Hepatocyte (in vitro differentiated cells): ENCODE results near the gene NEU4. TPM values are rescaled to one million over a fixed set of nuclear protein-coding genes. Genes with fewer than 3 reads are reported as not detected.
"Not testable (repeated sequence)": the region's sequence is repeated elsewhere in the genome, so short reads cannot be mapped to it uniquely, and the experiment has no call there.

Experiments
- DNase-seq: peaks from one replicate; pipeline ENCODE4 v3.0.0-alpha.2; 2016; ENCODE audit warnings: low spot score
- H2AFZ ChIP-seq: fragments of 200-600 bp; sonication (generic); 2 replicates; pipeline ENCODE4 v1.6.0; 2016; ENCODE audit warnings: antibody characterized with exemption, mild to moderate bottlenecking
- H3K27ac ChIP-seq: fragments of 200-600 bp; sonication (generic); 2 replicates; pipeline ENCODE4 v1.5.1; 2016; ENCODE audit warnings: mild to moderate bottlenecking
- H3K27me3 ChIP-seq: fragments of 200-600 bp; sonication (generic); 2 replicates; pipeline ENCODE4 v1.6.1; 2016
- H3K36me3 ChIP-seq: fragments of 200-600 bp; sonication (generic); replicated peaks from 2 replicates; pipeline ENCODE4 v1.5.1; 2016; ENCODE audit warnings: low read depth; ENCODE audit not compliant: insufficient read depth
- H3K4me1 ChIP-seq: fragments of 200-600 bp; sonication (generic); 2 replicates; pipeline ENCODE4 v1.5.1; 2016; ENCODE audit warnings: mild to moderate bottlenecking, moderate library complexity; ENCODE audit not compliant: insufficient read depth
- H3K4me2 ChIP-seq: fragments of 200-600 bp; sonication (generic); 2 replicates; pipeline ENCODE4 v1.6.0; 2016
- H3K4me3 ChIP-seq: fragments of 200-600 bp; sonication (generic); 2 replicates; pipeline ENCODE4 v1.5.1; 2016; ENCODE audit warnings: mild to moderate bottlenecking
- H3K79me2 ChIP-seq: fragments of 200-600 bp; sonication (generic); 2 replicates; pipeline ENCODE4 v1.6.0; 2017; ENCODE audit warnings: mild to moderate bottlenecking
- H3K9me2 ChIP-seq: fragments of 200-600 bp; sonication (generic); replicated peaks from 2 replicates; pipeline ENCODE4 v1.6.0; 2017; ENCODE audit warnings: mild to moderate bottlenecking; ENCODE audit not compliant: insufficient read depth
- H3K9me3 ChIP-seq: fragments of 200-600 bp; sonication (generic); 2 replicates; pipeline ENCODE4 v1.5.1; 2016; ENCODE audit warnings: low read depth, mild to moderate bottlenecking
- H4K20me1 ChIP-seq: fragments of 200-600 bp; sonication (generic); 2 replicates; pipeline ENCODE4 v1.6.0; 2016; ENCODE audit warnings: mild to moderate bottlenecking; ENCODE audit not compliant: insufficient read depth, poor library complexity, severe bottlenecking
- CTCF ChIP-seq: fragments of 200-600 bp; sonication (generic); IDR thresholded peaks from 2 replicates; pipeline ENCODE4 v1.5.1; 2016; ENCODE audit warnings: antibody characterized with exemption, mild to moderate bottlenecking; ENCODE audit not compliant: poor library complexity
- EZH2 ChIP-seq: fragments of 200-600 bp; sonication (generic); IDR thresholded peaks from 2 replicates; pipeline ENCODE4 v1.6.1; 2016; ENCODE audit warnings: antibody characterized with exemption, mild to moderate bottlenecking, borderline replicate concordance
- EZH2phosphoT487 ChIP-seq: fragments of 200-600 bp; sonication (generic); IDR thresholded peaks from one replicate; pipeline ENCODE4 v1.6.1; 2018; ENCODE audit warnings: antibody characterized with exemption, mild to moderate bottlenecking, low read depth, moderate library complexity; ENCODE audit not compliant: unreplicated experiment, severe bottlenecking
- WGBS: methylation state at CpG from one replicate; pipeline ENCODE4 v1.1.6; 2016; ENCODE audit warnings: low lambda C conversion rate; ENCODE audit errors: missing lambda C conversion rate; 5-methylcytosine and 5-hydroxymethylcytosine counted together
- polyA plus RNA-seq: library from polyadenylated mRNA; unstranded; fragments of >200 nt; fragmentation: Nextera tagmentation; extraction: Ambion mirVana; gene quantifications from 2 replicates; pipeline ENCODE4 v1.2.1, GENCODE V29; 2016
- total RNA-seq: library from RNA; depleted of rRNA; stranded (reverse); fragments of >200 nt; gene quantifications from 2 replicates; pipeline ENCODE4 v1.2.3, GENCODE V29; 2014

Gene NEU4
- total and polyA plus RNA-seq, 2 experiments from 2014 or later: 6.8 to 10.2 TPM

GRCh38 chr2:241833101-241833663 is 24.2 kb downstream of the NEU4 start:
- no peaks in the 10 kb centered on the region for H3K4me1 ChIP-seq
- DNase-seq: no peak
- H2AFZ ChIP-seq: no peak overlapping the region
- H3K4me3 ChIP-seq: no peak overlapping the region
- H3K36me3 ChIP-seq: no peaks in the 10 kb centered on the region
- no peaks in the 10 kb centered on the region for H4K20me1 ChIP-seq
- peaks cover 6% of the 10 kb centered on the region for H3K27me3 ChIP-seq
- no peaks in the 10 kb centered on the region for H3K9me2 ChIP-seq
- no peaks in the 10 kb centered on the region for H3K9me3 ChIP-seq
- H3K27ac ChIP-seq: no peak overlapping the region
- no peak overlapping the region for H3K4me2 ChIP-seq
- TF ChIP-seq EZH2: no peak
- no peaks in the 10 kb centered on the region for H3K79me2 ChIP-seq
- WGBS: 58% methylated on average over 13 of the region's 13 CpGs

- WGBS: 87% methylated on average over 27 of the region's 28 CpGs
- H3K27me3 ChIP-seq, DNase-seq, H2AFZ ChIP-seq, H3K4me1 ChIP-seq, H3K9me2 ChIP-seq, H3K36me3 ChIP-seq, H3K4me3 ChIP-seq, H3K4me2 ChIP-seq, H3K79me2 ChIP-seq, H3K27ac ChIP-seq, H3K9me3 ChIP-seq, H4K20me1 ChIP-seq: not testable (repeated sequence)
These were observed 24.9 kb downstream of the NEU4 start for GRCh38 chr2:241833756-241834526.

GRCh38 chr2:241834527-241835210 is 25.7 kb downstream of the NEU4 start:
- Histone ChIP-seq H3K79me2 (no peaks in the 10 kb centered on the region), H3K9me3 (no peaks in the 10 kb centered on the region), H3K9me2 (no peaks in the 10 kb centered on the region), H4K20me1 (no peaks in the 10 kb centered on the region), H3K27ac (no peak overlapping the region), H3K27me3 (peaks cover 6% of the 10 kb centered on the region), H3K36me3 (no peaks in the 10 kb centered on the region), H2AFZ (no peak overlapping the region), H3K4me3 (no peak overlapping the region), H3K4me1 (no peaks in the 10 kb centered on the region), H3K4me2 (no peak overlapping the region)
- WGBS: 88% methylated on average over 10 of the region's 10 CpGs
- TF ChIP-seq EZH2: no peak
- TF ChIP-seq EZH2phosphoT487: no peak
- no peak for TF ChIP-seq CTCF
- DNase-seq: no peak

GRCh38 chr2:241835611-241836010 is 26.6 kb downstream of the NEU4 start:
- Histone ChIP-seq H3K9me3 (no peaks in the 10 kb centered on the region), H4K20me1 (no peaks in the 10 kb centered on the region), H3K4me1 (no peaks in the 10 kb centered on the region), H3K79me2 (no peaks in the 10 kb centered on the region), H3K4me3 (no peak overlapping the region), H3K4me2 (no peak overlapping the region), H3K9me2 (no peaks in the 10 kb centered on the region), H3K27me3 (peaks cover 6% of the 10 kb centered on the region), H2AFZ (no peak overlapping the region), H3K36me3 (no peaks in the 10 kb centered on the region), H3K27ac (no peak overlapping the region)
- no peak for DNase-seq
- TF ChIP-seq EZH2phosphoT487: no peak
- TF ChIP-seq CTCF: no peak
- no peak for TF ChIP-seq EZH2
- 97% methylated on average over 4 of the region's 4 CpGs for WGBS
